Skeletal muscle satellite cell (primary cell): Measurements from ENCODE around the gene GOLGA6L10.
"Not testable (repeated sequence)": the region's sequence is repeated elsewhere in the genome, so short reads cannot be mapped to it uniquely, and the experiment has no call there.

ENCODE experiments used
- H3K27me3 ChIP-seq: 2 replicates; pipeline ENCODE4 v1.7.0; 2013; ENCODE audit warnings: low read length; ENCODE audit not compliant: control insufficient read depth, insufficient read depth
- H3K36me3 ChIP-seq: 2 replicates; pipeline ENCODE4 v1.7.0; 2013; ENCODE audit warnings: mild to moderate bottlenecking, control low read depth, low read length; ENCODE audit not compliant: insufficient read depth
- H3K4me1 ChIP-seq: 2 replicates; pipeline ENCODE4 v1.7.0; 2013; ENCODE audit warnings: low read length; ENCODE audit not compliant: control insufficient read depth, insufficient read depth
- H3K4me2 ChIP-seq: 2 replicates; pipeline ENCODE4 v1.7.0; 2013; ENCODE audit warnings: mild to moderate bottlenecking, low read length
- H3K4me3 ChIP-seq: 2 replicates; pipeline ENCODE4 v1.7.0; 2013; ENCODE audit warnings: low read length
- H3K9ac ChIP-seq: 2 replicates; pipeline ENCODE4 v1.7.0; 2013; ENCODE audit warnings: mild to moderate bottlenecking, low read depth, low read length, moderate library complexity
- H3K9me3 ChIP-seq: replicated peaks from 2 replicates; pipeline ENCODE4 v1.7.0; 2013; ENCODE audit warnings: mild to moderate bottlenecking, control low read depth, low read length

GOLGA6L10 gene

GRCh38 chr15:82327372-82327771, 21.9 kb downstream of the GOLGA6L10 start:
- not testable (repeated sequence) for H3K4me2 ChIP-seq, H3K27me3 ChIP-seq

GRCh38 chr15:82326896-82327295, 22.4 kb downstream of the GOLGA6L10 start:
- H3K36me3 ChIP-seq, H3K4me2 ChIP-seq, H3K4me3 ChIP-seq, H3K4me1 ChIP-seq, H3K9me3 ChIP-seq, H3K27me3 ChIP-seq, H3K9ac ChIP-seq: not testable (repeated sequence)

More at GRCh38 chr15:82327372-82327771, 21.9 kb downstream of the GOLGA6L10 start:
- not testable (repeated sequence) for H3K9ac ChIP-seq, H3K36me3 ChIP-seq, H3K4me3 ChIP-seq, H3K9me3 ChIP-seq, H3K4me1 ChIP-seq

GRCh38 chr15:82325646-82326045, 23.6 kb downstream of the GOLGA6L10 start:
- H3K9me3 ChIP-seq, H3K4me2 ChIP-seq, H3K9ac ChIP-seq, H3K4me3 ChIP-seq, H3K36me3 ChIP-seq, H3K4me1 ChIP-seq, H3K27me3 ChIP-seq: not testable (repeated sequence)

- not testable (repeated sequence) for H3K9ac ChIP-seq, H3K27me3 ChIP-seq, H3K9me3 ChIP-seq, H3K4me3 ChIP-seq, H3K36me3 ChIP-seq, H3K4me1 ChIP-seq, H3K4me2 ChIP-seq
Measured at GRCh38 chr15:82324831-82325230, 24.4 kb downstream of the GOLGA6L10 start.

- not testable (repeated sequence) for H3K9me3 ChIP-seq, H3K4me2 ChIP-seq, H3K4me3 ChIP-seq, H3K4me1 ChIP-seq, H3K27me3 ChIP-seq, H3K9ac ChIP-seq, H3K36me3 ChIP-seq
Measured at GRCh38 chr15:82322488-82322887, 26.8 kb downstream of the GOLGA6L10 start.

GRCh38 chr15:82320861-82321260, 28.4 kb downstream of the GOLGA6L10 start:
- H3K4me1 ChIP-seq, H3K4me2 ChIP-seq, H3K4me3 ChIP-seq, H3K27me3 ChIP-seq, H3K9ac ChIP-seq, H3K36me3 ChIP-seq, H3K9me3 ChIP-seq: not testable (repeated sequence)

- H3K4me1 ChIP-seq, H3K4me3 ChIP-seq, H3K4me2 ChIP-seq, H3K27me3 ChIP-seq, H3K9me3 ChIP-seq, H3K9ac ChIP-seq, H3K36me3 ChIP-seq: not testable (repeated sequence)
Measured at GRCh38 chr15:82319522-82320278, 29.6 kb downstream of the GOLGA6L10 start.

- not testable (repeated sequence) for H3K9ac ChIP-seq, H3K4me1 ChIP-seq, H3K27me3 ChIP-seq, H3K4me3 ChIP-seq, H3K36me3 ChIP-seq, H3K4me2 ChIP-seq, H3K9me3 ChIP-seq
Measured at GRCh38 chr15:82318281-82318680, 31.0 kb downstream of the GOLGA6L10 start.

GRCh38 chr15:82317516-82317915, 31.8 kb downstream of the GOLGA6L10 start:
- H3K9ac ChIP-seq, H3K36me3 ChIP-seq, H3K4me1 ChIP-seq, H3K4me3 ChIP-seq, H3K27me3 ChIP-seq, H3K9me3 ChIP-seq, H3K4me2 ChIP-seq: not testable (repeated sequence)

- Histone ChIP-seq H3K4me1 (peaks cover 3% of the 10 kb centered on the region), H3K36me3 (no peaks in the 10 kb centered on the region), H3K4me3 (no peak overlapping the region), H3K4me2 (no peak overlapping the region), H3K27me3 (peaks cover 4% of the 10 kb centered on the region), H3K9me3 (no peaks in the 10 kb centered on the region), H3K9ac (no peak overlapping the region)
Measured at GRCh38 chr15:82317091-82317489, 32.2 kb downstream of the GOLGA6L10 start.

- H3K4me3 ChIP-seq, H3K27me3 ChIP-seq, H3K36me3 ChIP-seq, H3K4me1 ChIP-seq, H3K9ac ChIP-seq, H3K4me2 ChIP-seq, H3K9me3 ChIP-seq: not testable (repeated sequence)
Measured at GRCh38 chr15:82316247-82317090, 32.8 kb downstream of the GOLGA6L10 start.
